B cell (primary cell): ENCODE measurements around the gene PDZRN4. TPM values are rescaled to one million over a fixed set of nuclear protein-coding genes. Genes with fewer than 3 reads are reported as not detected.

Source experiments
- ATAC-seq: fragments of 200-7000 bp; cut with Tn5 transposase; one replicate; pipeline ENCODE4 v1.10.0; 2021; ENCODE audit warnings: low read depth, mild to moderate bottlenecking, moderate number of reproducible peaks, moderate library complexity
- CTCF ChIA-PET: fragments of 350-600 bp; sonication (Branson Sonifier 250); formaldehyde crosslinking; loops from one replicate; lab custom pipeline; 2021; ENCODE audit warnings: antibody characterized with exemption, inconsistent platforms; lab: Charles Lee
- POLR2A ChIA-PET: fragments of 350-600 bp; sonication (Branson Sonifier 250); formaldehyde crosslinking; loops from one replicate; lab custom pipeline; 2021; ENCODE audit warnings: antibody characterized with exemption; lab: Charles Lee
- DNase-seq: peaks from one replicate; pipeline ENCODE4 v3.0.0; 2013
- H2AFZ ChIP-seq: 2 replicates; pipeline ENCODE4 v1.6.1; 2012; ENCODE audit warnings: mild to moderate bottlenecking, low read depth, low read length; ENCODE audit not compliant: insufficient read depth, poor library complexity, severe bottlenecking
- H3K27ac ChIP-seq, 2 donors: 1 replicate in 1 of 2; 2 replicates in 1 of 2; pipeline ENCODE4 v1.5.1; 2012 to 2013; ENCODE audit warnings: low read length in 2 of 2, mild to moderate bottlenecking in 2 of 2, moderate library complexity in 1 of 2
- H3K27me3 ChIP-seq, 4 experiments: fragments of 200-600 bp in 1 of 4; sonication (generic) in 1 of 4; replicated peaks in 1 of 4; 1 replicate in 2 of 4; 2 replicates in 2 of 4; pipeline versions ENCODE4 v1.6.1 to v1.7.0; 2013 to 2016; ENCODE audit warnings: low read length in 3 of 4, mild to moderate bottlenecking in 2 of 4, mixed read lengths in 1 of 4, moderate library complexity in 1 of 4; ENCODE audit not compliant: insufficient read depth in 4 of 4, control insufficient read depth in 3 of 4; ENCODE audit errors: control extremely low read depth in 1 of 4
- H3K36me3 ChIP-seq, 2 experiments: replicated peaks in 1 of 2; 1 replicate in 1 of 2; 2 replicates in 1 of 2; pipeline versions ENCODE4 v1.6.1 to v1.7.1; 2013; ENCODE audit warnings: low read length in 1 of 2; ENCODE audit not compliant: insufficient read depth in 2 of 2, control insufficient read depth in 1 of 2; ENCODE audit errors: control extremely low read depth in 1 of 2, extremely low read depth in 1 of 2
- H3K4me1 ChIP-seq, 2 donors: fragments of 200-600 bp in 1 of 2; sonication (generic) in 1 of 2; 1 replicate in 1 of 2; 2 replicates in 1 of 2; pipeline versions ENCODE4 v1.5.1 to v1.6.1; 2013 to 2017; ENCODE audit warnings: low read length in 2 of 2; ENCODE audit not compliant: control insufficient read depth in 2 of 2, insufficient read depth in 2 of 2
- H3K4me2 ChIP-seq: replicated peaks from 2 replicates; pipeline ENCODE3; 2012; ENCODE audit warnings: mild to moderate bottlenecking, low read depth, low read length; ENCODE audit not compliant: poor library complexity, severe bottlenecking
- H3K4me3 ChIP-seq, 5 experiments: fragments of 200-600 bp in 1 of 5; sonication (generic) in 1 of 5; 1 replicate in 3 of 5; 2 replicates in 2 of 5; pipeline versions ENCODE4 v1.5.1 to v1.7.0; 2011 to 2016; ENCODE audit warnings: low read length in 4 of 5, mild to moderate bottlenecking in 4 of 5, low read depth in 2 of 5, control low read depth in 1 of 5, moderate library complexity in 1 of 5; ENCODE audit not compliant: insufficient read depth in 1 of 5; ENCODE audit errors: control extremely low read depth in 1 of 5, extremely low read depth in 1 of 5
- H3K79me2 ChIP-seq: fragments of 200-600 bp; sonication (generic); one replicate; pipeline ENCODE4 v1.6.0; 2016; ENCODE audit warnings: low read length; ENCODE audit not compliant: control insufficient read depth, insufficient read depth
- H3K9ac ChIP-seq: fragments of 200-600 bp; sonication (generic); 2 replicates; pipeline ENCODE4 v1.6.1; 2017; ENCODE audit warnings: mild to moderate bottlenecking, low read length, moderate library complexity
- H3K9me3 ChIP-seq, 3 donors: one replicate each; pipeline versions ENCODE4 v1.6.1 to v1.7.1; 2013; ENCODE audit warnings: low read length in 2 of 3; ENCODE audit not compliant: control insufficient read depth in 2 of 3, insufficient read depth in 1 of 3; ENCODE audit errors: control extremely low read depth in 1 of 3
- H4K20me1 ChIP-seq: 2 replicates; pipeline ENCODE4 v1.6.0; 2012; ENCODE audit warnings: mild to moderate bottlenecking, low read length; ENCODE audit not compliant: insufficient read depth, control insufficient read depth, poor library complexity, severe bottlenecking
- H3K27ac Mint-ChIP-seq: one replicate; pipeline ENCODE4 v1.8.0; 2021; ENCODE audit warnings: mixed read lengths
- H3K27me3 Mint-ChIP-seq: one replicate; pipeline ENCODE4 v1.8.0; 2021; ENCODE audit warnings: mixed read lengths
- H3K4me1 Mint-ChIP-seq: one replicate; pipeline ENCODE4 v1.8.0; 2021; ENCODE audit warnings: mixed read lengths
- H3K4me3 Mint-ChIP-seq: one replicate; pipeline ENCODE4 v1.8.0; 2021; ENCODE audit warnings: mixed read lengths
- H3K9me3 Mint-ChIP-seq: one replicate; pipeline ENCODE4 v1.8.0; 2022; ENCODE audit warnings: mixed read lengths; ENCODE audit not compliant: insufficient read depth
- CTCF ChIP-seq: fragments of 200-600 bp; IDR thresholded peaks from one replicate; pipeline ENCODE4 v1.8.0; 2022; ENCODE audit warnings: antibody characterized with exemption, mild to moderate bottlenecking
- EZH2 ChIP-seq: IDR thresholded peaks from 2 replicates; pipeline ENCODE4 v1.6.1; 2012; ENCODE audit warnings: borderline replicate concordance, low read depth, mild to moderate bottlenecking, moderate library complexity, low read length; ENCODE audit not compliant: insufficient read depth, poor library complexity, severe bottlenecking
- WGBS: methylation state at CpG from one replicate; pipeline ENCODE4 v1.1.5; 2013; ENCODE audit warnings: missing lambda C conversion rate; ENCODE audit not compliant: insufficient coverage; 5-methylcytosine and 5-hydroxymethylcytosine counted together
- intact Hi-C: fragments of 100-400 bp; cut with micrococcal nuclease; formaldehyde crosslinking; loops from one replicate; pipeline ENCODE4 v1.10.0; 2022
- polyA plus RNA-seq: library from polyadenylated mRNA; depleted of rRNA; stranded (reverse); fragments of >200 nt; gene quantifications from 2 replicates; pipeline ENCODE4 v1.2.3, GENCODE V29; 2012
- total RNA-seq, 2 donors: library from RNA; stranded (reverse); fragments of 120-200 nt in 1 of 2; gene quantifications; 1 replicate in 1 of 2; 2 replicates in 1 of 2; pipeline versions ENCODE4 v1.2.3 to v1.2.4, GENCODE V29; 2013 to 2022

PDZRN4 gene
- total and polyA plus RNA-seq, 2 donors (not counting 1 experiment from before 2014, with no cell fraction given): not detected

DNA sequence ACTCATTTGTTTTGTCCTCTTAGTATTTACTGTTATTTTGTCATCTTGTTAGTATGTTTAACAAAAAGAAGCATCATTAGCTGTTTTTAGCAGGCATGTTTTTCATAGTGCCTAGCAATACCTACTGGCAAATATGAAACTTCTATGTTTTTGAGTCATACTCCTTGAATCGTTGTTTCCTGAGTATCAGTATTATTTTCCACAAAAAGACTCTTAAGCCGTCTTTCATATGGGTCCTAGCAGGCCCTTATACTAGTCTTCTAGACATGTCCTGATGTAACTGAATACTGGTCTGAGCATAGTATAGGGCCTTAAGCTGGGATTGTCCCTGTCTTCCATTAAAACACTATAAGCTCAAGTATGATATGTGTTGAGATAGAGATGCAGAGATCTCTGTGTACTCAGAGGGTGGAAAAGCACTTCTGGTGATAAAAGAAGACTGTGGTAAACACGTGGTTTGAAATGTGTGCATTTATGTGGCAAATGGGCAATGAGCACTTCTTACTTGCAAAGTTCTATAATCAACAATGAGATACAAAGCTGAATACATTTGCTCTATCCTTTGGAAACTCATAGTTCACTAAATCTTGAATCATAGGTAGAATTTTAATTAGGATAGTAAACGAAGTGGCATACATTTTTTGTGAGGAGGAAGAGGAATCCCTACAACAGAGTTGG, 348.8 kb downstream of the PDZRN4 start:
- ChIA-PET POLR2A (no interaction called here), CTCF (no interaction called here)
- Histone ChIP-seq H2AFZ (no peak overlapping the region), H3K36me3 (no peaks in the 10 kb centered on the region), H3K27me3 (peaks cover 0 to 7% (median 0%) of the 10 kb centered on the region in 4 experiments), H3K9me3 (no peaks in the 10 kb centered on the region), H3K4me3 (no peak overlapping the region), H3K79me2 (no peaks in the 10 kb centered on the region), H3K9ac (no peak overlapping the region), H3K27ac (no peak overlapping the region), H4K20me1 (no peaks in the 10 kb centered on the region), H3K4me1 (no peaks in the 10 kb centered on the region), H3K4me2 (no peak overlapping the region)
- Mint-ChIP-seq H3K9me3 (no peaks in the 10 kb centered on the region), H3K27me3 (peaks cover 3% of the 10 kb centered on the region), H3K27ac (no peak overlapping the region), H3K4me1 (no peaks in the 10 kb centered on the region), H3K4me3 (no peak overlapping the region)
- DNase-seq (no peak), ATAC-seq (no peak)
- intact Hi-C loops: no loop called here
- TF ChIP-seq CTCF (no peak), EZH2 (no peak)
- WGBS: 100% methylated on average over 1 of the region's 4 CpGs

- POLR2A ChIA-PET: no interaction called here
- Histone ChIP-seq H3K4me3 (no peak overlapping the region), H3K4me1 (no peaks in the 10 kb centered on the region), H3K9me3 (no peaks in the 10 kb centered on the region), H3K4me2 (no peak overlapping the region), H4K20me1 (no peaks in the 10 kb centered on the region), H3K79me2 (no peaks in the 10 kb centered on the region), H2AFZ (no peak overlapping the region), H3K9ac (no peak overlapping the region), H3K36me3 (no peaks in the 10 kb centered on the region), H3K27ac (no peak overlapping the region), H3K27me3 (peaks cover 0 to 7% (median 0%) of the 10 kb centered on the region in 4 experiments)
- ATAC-seq: no peak
- H3K9me3 Mint-ChIP-seq: no peaks in the 10 kb centered on the region
- no peaks in the 10 kb centered on the region for H3K4me1 Mint-ChIP-seq
- intact Hi-C loops: no loop called here
- DNase-seq: no peak
- TF ChIP-seq EZH2 (no peak), CTCF (no peak)
- H3K4me3 Mint-ChIP-seq: no peak overlapping the region
- CTCF ChIA-PET: no interaction called here
- H3K27ac Mint-ChIP-seq: no peak overlapping the region
- WGBS: 100% methylated on average over 1 of the region's 1 CpG
- peaks cover 3% of the 10 kb centered on the region for H3K27me3 Mint-ChIP-seq
Measured at GRCh38 chr12:41537522-41537921, 349.4 kb downstream of the PDZRN4 start.
